ENCODE measurements around the gene MORF4L1.

GRCh38 chr15:78923480-78924360 lies 51.0 kb downstream of the MORF4L1 start:
- TF ChIP-seq CTCF (IDR thresholded peaks at IDR 0.05), result no peak
- no peak for TF ChIP-seq POLR2A (IDR thresholded peaks at IDR 0.05)
- no peak for TF ChIP-seq EP300 (IDR thresholded peaks at IDR 0.05)
